Peyer's patch (tissue), 4 donors: ENCODE measurements around the gene PCSK1.

Experiments
- POLR2A ChIP-seq, 2 donors: fragments of 450-650 bp; IDR thresholded peaks; one replicate each; pipeline ENCODE4 v1.5.1; 2017; ENCODE audit warnings: antibody characterized with exemption in 2 of 2, mild to moderate bottlenecking in 2 of 2, moderate library complexity in 2 of 2
- TF ChIP-seq, protein P1 (sequence below), 6 experiments: fragments of 450-650 bp in 4 of 6; fragments of 200-600 bp in 2 of 6; sonication (generic) in 1 of 6; IDR thresholded peaks; one replicate each; pipeline ENCODE4 v1.5.1; 2017 to 2019; ENCODE audit warnings: antibody characterized with exemption in 6 of 6, mild to moderate bottlenecking in 3 of 6, moderate library complexity in 1 of 6

GRCh38 chr5:96387616-96388015, 45.4 kb downstream of the PCSK1 start:
- TF ChIP-seq, protein P1, sequence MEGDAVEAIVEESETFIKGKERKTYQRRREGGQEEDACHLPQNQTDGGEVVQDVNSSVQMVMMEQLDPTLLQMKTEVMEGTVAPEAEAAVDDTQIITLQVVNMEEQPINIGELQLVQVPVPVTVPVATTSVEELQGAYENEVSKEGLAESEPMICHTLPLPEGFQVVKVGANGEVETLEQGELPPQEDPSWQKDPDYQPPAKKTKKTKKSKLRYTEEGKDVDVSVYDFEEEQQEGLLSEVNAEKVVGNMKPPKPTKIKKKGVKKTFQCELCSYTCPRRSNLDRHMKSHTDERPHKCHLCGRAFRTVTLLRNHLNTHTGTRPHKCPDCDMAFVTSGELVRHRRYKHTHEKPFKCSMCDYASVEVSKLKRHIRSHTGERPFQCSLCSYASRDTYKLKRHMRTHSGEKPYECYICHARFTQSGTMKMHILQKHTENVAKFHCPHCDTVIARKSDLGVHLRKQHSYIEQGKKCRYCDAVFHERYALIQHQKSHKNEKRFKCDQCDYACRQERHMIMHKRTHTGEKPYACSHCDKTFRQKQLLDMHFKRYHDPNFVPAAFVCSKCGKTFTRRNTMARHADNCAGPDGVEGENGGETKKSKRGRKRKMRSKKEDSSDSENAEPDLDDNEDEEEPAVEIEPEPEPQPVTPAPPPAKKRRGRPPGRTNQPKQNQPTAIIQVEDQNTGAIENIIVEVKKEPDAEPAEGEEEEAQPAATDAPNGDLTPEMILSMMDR (IDR thresholded peaks at IDR 0.05): no peak
- no peak for TF ChIP-seq POLR2A (IDR thresholded peaks at IDR 0.05)
